ENCODE data around the gene ERN1.
"Not testable (repeated sequence)": the region's sequence is repeated elsewhere in the genome, so short reads cannot be mapped to it uniquely, and the experiment has no call there.

The ERN1 gene

GRCh38 chr17:64134216-64134970 is 4.4 kb upstream of the ERN1 start:
- no peak for DNase-seq

DNA sequence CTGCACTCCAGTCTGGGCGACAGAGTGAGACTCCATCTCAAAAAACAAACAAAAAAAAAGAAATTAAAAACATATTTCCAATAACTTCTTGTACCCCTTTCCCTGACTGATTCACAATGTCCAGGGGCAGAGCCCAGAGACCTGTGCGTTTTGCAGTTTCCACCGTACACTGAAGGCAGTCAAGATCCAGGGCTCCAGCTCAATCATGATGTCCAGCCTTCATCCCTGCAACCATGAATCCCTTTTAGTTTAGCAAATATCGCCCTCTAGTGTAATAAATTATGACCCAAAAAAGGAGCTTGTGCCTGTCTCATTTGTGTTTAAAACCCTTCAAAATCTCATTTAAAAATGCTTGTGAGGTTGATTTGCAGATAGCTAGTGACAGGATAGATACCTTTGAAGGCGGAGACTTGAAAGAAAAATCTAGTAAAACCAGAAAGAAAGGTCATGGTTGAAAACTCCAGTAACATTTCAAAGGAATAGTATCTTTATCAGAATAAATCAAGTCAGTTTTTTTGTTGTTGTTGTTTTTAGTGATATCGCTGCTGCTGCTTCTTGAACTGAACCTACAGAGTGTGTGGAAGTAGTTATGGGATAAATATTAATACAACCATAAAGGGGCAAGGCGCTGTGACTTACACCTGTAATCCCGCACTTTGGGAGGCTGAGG is 3.7 kb upstream of the ERN1 start:
- no peak for DNase-seq

GRCh38 chr17:64131606-64132270 is 1.8 kb upstream of the ERN1 start:
- no peak for DNase-seq

GRCh38 chr17:64130559-64131001 is 636 bp upstream of the ERN1 start:
- no peak for DNase-seq

GRCh38 chr17:64129515-64129764 is 504 bp downstream of the ERN1 start:
- DNase-seq, result no peak

- no peak for DNase-seq
These were observed 993 bp downstream of the ERN1 start for GRCh38 chr17:64128787-64129514.

GRCh38 chr17:64126918-64127317 is 3.0 kb downstream of the ERN1 start:
- no peak for DNase-seq

DNA sequence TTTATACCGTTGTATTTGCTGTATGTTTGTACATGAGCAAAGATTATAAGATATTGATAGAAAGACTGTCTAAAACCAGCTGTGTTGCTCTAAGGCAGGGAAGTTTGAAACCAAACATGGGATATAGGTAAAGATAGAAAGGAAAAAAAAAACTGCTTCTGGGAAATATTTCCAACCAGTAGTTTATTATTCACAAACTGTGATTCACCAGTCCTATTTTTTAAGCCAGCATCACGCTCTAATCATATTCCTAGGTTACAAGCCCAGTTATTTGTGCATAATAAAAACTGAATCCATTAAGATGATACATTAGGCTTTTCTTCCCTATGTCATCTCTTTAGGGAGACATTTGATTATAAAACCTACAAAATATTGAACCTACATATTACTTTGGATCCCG is 4.0 kb downstream of the ERN1 start:
- no peak for DNase-seq

DNA sequence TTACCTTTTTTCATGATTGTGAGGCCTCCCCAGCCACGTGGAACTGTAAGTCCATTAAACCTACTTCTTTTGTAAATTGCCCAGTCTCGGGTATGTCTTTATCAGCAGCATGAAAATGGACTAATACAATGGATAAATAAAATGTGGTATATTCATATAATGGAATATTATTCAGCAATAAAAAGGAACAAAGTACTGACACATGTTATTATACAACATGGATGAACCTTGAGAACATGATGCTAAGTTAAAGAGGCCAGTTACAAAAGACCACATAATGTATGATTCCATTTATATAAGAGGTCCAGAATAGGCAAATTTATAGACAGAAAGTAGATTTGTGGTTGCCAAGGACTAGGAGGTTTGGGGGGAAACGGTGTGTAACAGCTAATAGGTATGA is 5.3 kb downstream of the ERN1 start:
- DNase-seq, result no peak

- DNase-seq, result no peak
These were observed 6.8 kb downstream of the ERN1 start for GRCh38 chr17:64123114-64123513.

DNA sequence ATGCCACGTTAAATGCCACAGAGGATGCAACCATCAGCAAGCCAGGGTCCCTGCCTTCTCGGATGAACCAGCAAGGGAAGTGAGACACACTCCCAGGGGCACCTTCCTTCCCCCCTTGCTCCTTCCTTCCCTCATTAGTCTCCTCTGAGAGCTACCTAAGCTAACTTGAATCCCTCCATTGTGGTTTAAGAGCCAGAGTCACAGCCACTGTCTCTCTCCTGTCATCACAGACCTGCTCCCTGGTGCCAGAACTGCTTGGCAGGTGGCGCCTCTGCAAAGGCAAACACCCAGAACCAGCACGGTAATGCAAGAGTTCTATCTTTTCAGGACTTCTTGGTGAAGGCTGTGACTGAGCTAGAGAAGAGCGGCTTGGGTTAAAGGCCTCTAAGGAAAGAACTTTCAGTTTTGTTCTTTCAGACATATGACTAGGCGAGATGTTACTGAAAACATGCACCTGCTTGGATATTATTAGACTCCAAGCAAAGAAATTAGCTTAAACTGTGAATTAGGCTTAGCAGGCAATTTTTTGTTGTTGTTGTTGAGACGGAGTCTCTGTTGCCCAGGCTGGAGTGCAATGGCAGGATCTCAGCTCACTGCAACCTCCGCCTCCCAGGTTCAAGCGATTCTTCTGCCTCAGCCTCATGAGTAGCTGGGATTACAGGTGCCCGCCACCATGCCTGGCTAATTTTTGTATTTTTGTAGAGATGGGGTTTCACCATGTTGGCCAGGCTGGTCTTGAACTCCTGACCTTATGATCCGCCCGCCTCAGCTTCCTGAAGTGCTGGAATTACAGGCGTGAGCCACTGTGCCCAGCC is 8.8 kb downstream of the ERN1 start:
- not testable (repeated sequence) for DNase-seq

DNA sequence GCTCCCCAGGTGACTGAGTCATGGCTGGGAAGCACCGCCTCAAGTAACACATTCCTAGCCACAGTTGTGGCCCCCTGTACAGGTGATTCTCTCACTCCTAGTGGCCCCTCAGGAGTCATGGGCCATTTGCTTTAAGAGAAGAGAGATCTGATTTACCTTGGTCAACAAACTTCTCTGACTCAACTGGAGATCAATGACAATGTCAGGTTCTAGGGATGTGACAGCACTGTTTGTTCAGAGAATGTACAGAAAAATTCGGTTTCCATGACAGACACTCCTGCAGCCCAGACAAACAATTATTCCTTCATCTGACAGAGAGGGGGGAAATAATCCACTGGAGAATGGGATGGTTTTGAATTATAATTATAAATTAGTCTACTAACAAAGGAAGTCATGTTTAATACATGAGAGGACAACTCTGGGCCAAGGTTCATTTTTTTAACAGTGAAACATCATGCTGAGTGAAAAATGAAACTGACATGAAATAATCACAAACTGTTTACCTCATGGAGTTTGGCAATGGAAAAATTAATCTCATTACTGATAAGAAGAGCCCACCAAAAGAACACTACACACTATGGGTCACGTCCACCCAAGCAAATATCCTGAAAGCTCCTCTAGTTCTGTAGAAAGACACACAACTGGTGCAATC is 9.7 kb downstream of the ERN1 start:
- DNase-seq, result no peak

GRCh38 chr17:64117981-64118979 is 11.7 kb downstream of the ERN1 start:
- no peak for DNase-seq

DNA sequence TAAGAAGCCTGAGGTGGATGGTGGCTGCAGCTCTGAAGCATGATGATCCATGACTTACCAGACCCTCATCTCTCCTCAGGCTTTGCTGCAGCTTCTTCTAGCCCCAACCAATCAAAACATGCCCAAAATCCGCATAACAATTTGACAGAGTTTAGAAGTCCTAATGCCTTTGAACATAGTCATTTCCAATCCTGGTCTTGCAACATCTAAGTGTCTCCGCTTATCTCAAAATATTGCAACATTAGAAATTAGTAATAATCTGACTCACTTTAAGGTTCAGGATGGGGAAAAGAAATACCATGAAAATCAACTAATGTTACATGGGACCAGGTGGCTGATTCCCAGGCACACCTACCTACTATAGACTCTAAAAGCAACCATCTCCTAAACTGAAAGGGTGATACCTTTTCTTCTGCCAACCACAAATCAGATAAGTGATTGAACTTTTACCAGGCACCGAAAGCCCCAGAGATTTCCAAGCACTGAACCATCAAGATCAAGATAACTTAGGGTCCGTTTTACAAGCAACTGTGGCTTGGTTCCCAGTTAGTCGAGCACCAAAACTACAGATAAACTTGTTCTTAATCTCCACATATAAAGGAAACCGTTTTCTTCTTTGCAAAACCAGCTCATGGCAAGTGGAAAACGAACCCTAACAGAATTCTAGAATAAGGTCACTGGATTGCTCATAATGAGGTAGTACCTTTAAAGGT is 14.0 kb downstream of the ERN1 start:
- no peak for DNase-seq

GRCh38 chr17:64115043-64115698 is 14.8 kb downstream of the ERN1 start:
- no peak for DNase-seq

DNA sequence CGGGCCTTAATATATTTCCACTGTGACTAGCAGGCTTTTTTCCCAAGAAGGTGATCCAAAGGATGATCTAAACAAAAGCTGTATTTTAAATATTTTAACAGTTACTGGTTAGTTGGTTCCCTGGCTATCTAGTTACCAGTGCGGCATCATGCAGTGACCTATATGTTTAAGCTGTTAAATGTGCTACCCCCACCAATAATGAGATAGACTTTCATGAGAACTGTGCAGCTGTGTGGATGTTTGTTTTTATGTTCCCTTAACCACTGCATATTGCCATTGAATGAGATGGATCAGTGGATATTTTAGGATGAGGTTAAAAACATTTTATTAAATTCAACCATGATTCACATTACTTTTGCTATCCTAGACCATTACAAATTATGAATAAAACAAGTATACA is 16.9 kb downstream of the ERN1 start:
- DNase-seq, result no peak

GRCh38 chr17:64111831-64112230 is 18.1 kb downstream of the ERN1 start:
- DNase-seq, result no peak

DNA sequence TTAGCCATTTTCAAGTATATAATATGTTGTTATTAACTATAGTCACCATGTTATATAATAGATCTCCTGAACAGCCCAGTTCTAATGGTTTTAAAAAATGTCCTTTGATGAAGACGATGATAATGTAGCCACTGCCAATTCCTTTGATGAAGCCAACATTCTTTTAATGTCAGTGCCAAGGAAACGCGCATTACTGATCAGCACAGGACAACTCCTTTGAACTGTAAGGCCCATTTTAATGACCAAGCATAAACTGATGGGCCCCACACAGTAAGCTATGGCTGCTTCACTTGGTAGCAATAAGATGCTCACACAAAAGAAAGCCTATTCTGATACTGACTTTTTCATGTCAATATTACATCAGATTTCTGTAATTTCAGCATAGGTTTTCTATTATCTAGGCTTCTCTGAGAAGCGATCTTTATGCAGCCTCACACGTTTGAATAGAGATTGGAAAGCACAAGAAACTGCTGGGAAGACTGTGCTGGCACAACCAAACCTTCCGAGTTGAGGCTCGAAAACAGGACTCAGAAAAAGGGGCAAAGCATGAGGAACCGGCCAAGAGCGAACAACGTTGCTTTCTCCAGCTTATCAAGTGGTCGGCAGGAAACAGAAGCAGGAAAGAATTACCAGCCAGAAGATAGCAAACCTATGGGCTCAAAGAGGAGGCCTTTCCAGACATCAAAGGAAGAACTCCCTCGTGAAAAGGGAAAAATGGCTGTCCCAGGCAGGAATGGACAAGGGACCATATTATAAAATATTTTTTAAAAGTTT is 19.4 kb downstream of the ERN1 start:
- no peak for DNase-seq

- no peak for DNase-seq
These were observed 20.5 kb downstream of the ERN1 start for GRCh38 chr17:64109400-64109799.

Data from SIG-M5 (cell line).